DMS114 treated with DMSO at 0.1 percent for 48 hours (cell line): Measurements from ENCODE around the gene CD34.
"Not testable (repeated sequence)": the region's sequence is repeated elsewhere in the genome, so short reads cannot be mapped to it uniquely, and the experiment has no call there.

Experiments
- DNase-seq: peaks from one replicate; lab custom pipeline; 2025; ENCODE audit not compliant: unreplicated experiment; lab: John Stamatoyannopoulos, UW

The CD34 gene

GRCh38 chr1:207877914-207878313 is 33.0 kb downstream of the CD34 start:
- DNase-seq = not testable (repeated sequence)

- no peak for DNase-seq
Measured at GRCh38 chr1:207876131-207876530, 34.8 kb downstream of the CD34 start.

- no peak for DNase-seq
Measured at GRCh38 chr1:207875532-207875931, 35.4 kb downstream of the CD34 start.

GRCh38 chr1:207873055-207873890 is 37.7 kb downstream of the CD34 start:
- DNase-seq = no peak

GRCh38 chr1:207872621-207873020 is 38.3 kb downstream of the CD34 start:
- DNase-seq = no peak

- DNase-seq = no peak
Measured at GRCh38 chr1:207871117-207871649, 39.7 kb downstream of the CD34 start.

- no peak for DNase-seq
Measured at GRCh38 chr1:207870306-207871031, 40.5 kb downstream of the CD34 start.

GRCh38 chr1:207869859-207870258 is 41.1 kb downstream of the CD34 start:
- no peak for DNase-seq

GRCh38 chr1:207868774-207869721 is 41.9 kb downstream of the CD34 start:
- DNase-seq = peak; percentile 29

- no peak for DNase-seq
Measured at GRCh38 chr1:207868251-207868773, 42.6 kb downstream of the CD34 start.

GRCh38 chr1:207867136-207868109 is 43.5 kb downstream of the CD34 start:
- no peak for DNase-seq

GRCh38 chr1:207866471-207867135 is 44.3 kb downstream of the CD34 start:
- no peak for DNase-seq

GRCh38 chr1:207863893-207864535 is 46.9 kb downstream of the CD34 start:
- DNase-seq = no peak

- no peak for DNase-seq
Measured at GRCh38 chr1:207862241-207862787, 48.6 kb downstream of the CD34 start.

- no peak for DNase-seq
Measured at GRCh38 chr1:207861442-207862177, 49.3 kb downstream of the CD34 start.

GRCh38 chr1:207860531-207860930 is 50.4 kb downstream of the CD34 start:
- DNase-seq = no peak

- DNase-seq = no peak
Measured at GRCh38 chr1:207858806-207859205, 52.1 kb downstream of the CD34 start.
